GM23338 (cell line): ENCODE data around the gene RPS3A. TPM values are rescaled to one million over a fixed set of nuclear protein-coding genes. Genes with fewer than 3 reads are reported as not detected.

Experiments
- ATAC-seq: fragments of 200-7000 bp; cut with Tn5 transposase; 3 replicates; pipeline ENCODE4 v1.9.1; 2020
- DNase-seq: peaks from one replicate; pipeline ENCODE4 v3.0.0-alpha.2; 2015; ENCODE audit warnings: low spot score
- H2AFZ ChIP-seq: fragments of 200-600 bp; sonication (generic); 2 replicates; pipeline ENCODE4 v1.8.0; 2016; ENCODE audit warnings: antibody characterized with exemption, mild to moderate bottlenecking, moderate library complexity
- H3F3A ChIP-seq: fragments of 200-600 bp; sonication (generic); replicated peaks from 2 replicates; pipeline ENCODE4 v1.8.0; 2017; ENCODE audit warnings: antibody characterized with exemption, mixed run types, low read depth
- H3K27ac ChIP-seq: fragments of 200-600 bp; sonication (generic); 2 replicates; pipeline ENCODE4 v1.6.1; 2016; ENCODE audit warnings: low read depth
- H3K27me3 ChIP-seq: fragments of 200-600 bp; sonication (generic); 2 replicates; pipeline ENCODE4 v1.8.0; 2016; ENCODE audit warnings: mild to moderate bottlenecking, mixed run types, moderate library complexity; ENCODE audit not compliant: insufficient read depth
- H3K36me3 ChIP-seq: fragments of 200-600 bp; sonication (generic); 2 replicates; pipeline ENCODE4 v1.8.0; 2016; ENCODE audit warnings: mild to moderate bottlenecking; ENCODE audit not compliant: insufficient read depth
- H3K4me1 ChIP-seq: fragments of 200-600 bp; sonication (generic); 2 replicates; pipeline ENCODE4 v1.8.0; 2016; ENCODE audit warnings: mild to moderate bottlenecking, moderate library complexity; ENCODE audit not compliant: insufficient read depth
- H3K4me2 ChIP-seq: fragments of 200-600 bp; sonication (generic); 2 replicates; pipeline ENCODE4 v1.7.1; 2017; ENCODE audit warnings: mixed run types
- H3K4me3 ChIP-seq: fragments of 200-600 bp; sonication (generic); 2 replicates; pipeline ENCODE4 v1.6.1; 2016; ENCODE audit warnings: mixed run types
- H3K79me2 ChIP-seq: fragments of 200-600 bp; sonication (generic); replicated peaks from 2 replicates; pipeline ENCODE4 v1.8.0; 2017; ENCODE audit warnings: mild to moderate bottlenecking; ENCODE audit not compliant: insufficient read depth
- H3K9me2 ChIP-seq: fragments of 200-600 bp; sonication (generic); 2 replicates; pipeline ENCODE4 v1.8.0; 2017; ENCODE audit not compliant: insufficient read depth
- H4K20me1 ChIP-seq: fragments of 200-600 bp; sonication (generic); replicated peaks from 2 replicates; pipeline ENCODE4 v1.8.0; 2017; ENCODE audit warnings: mild to moderate bottlenecking; ENCODE audit not compliant: insufficient read depth
- H3K27ac Mint-ChIP-seq: 2 replicates; pipeline ENCODE4 v1.8.0; 2020; ENCODE audit warnings: inconsistent platforms, mild to moderate bottlenecking, moderate library complexity, mixed read lengths
- H3K27me3 Mint-ChIP-seq: 3 replicates; pipeline ENCODE4 v1.8.0; 2022; ENCODE audit warnings: low read depth, mild to moderate bottlenecking, moderate library complexity, mixed read lengths, inconsistent platforms; ENCODE audit not compliant: insufficient read depth, poor library complexity
- H3K36me3 Mint-ChIP-seq: 3 replicates; pipeline ENCODE4 v1.8.0; 2021; ENCODE audit warnings: low read depth, mild to moderate bottlenecking, inconsistent platforms, moderate library complexity, mixed read lengths
- H3K4me1 Mint-ChIP-seq: 3 replicates; pipeline ENCODE4 v1.8.0; 2020; ENCODE audit warnings: mild to moderate bottlenecking, inconsistent platforms, mixed read lengths
- H3K4me3 Mint-ChIP-seq: 3 replicates; pipeline ENCODE4 v1.8.0; 2021; ENCODE audit warnings: moderate library complexity, mild to moderate bottlenecking, inconsistent platforms, mixed read lengths
- H3K9me3 Mint-ChIP-seq: 3 replicates; pipeline ENCODE4 v1.8.0; 2020; ENCODE audit warnings: moderate library complexity, mild to moderate bottlenecking, inconsistent platforms, mixed read lengths
- CREB1 ChIP-seq: fragments of 250-450 bp; sonication (Bioruptor Pico); IDR thresholded peaks from 2 replicates; pipeline ENCODE4 v1.5.0; 2020; ENCODE audit warnings: low read depth, mild to moderate bottlenecking, moderate library complexity
- CTCF ChIP-seq, 2 experiments: fragments of 200-600 bp in 1 of 2; sonication (generic) in 1 of 2; conservative IDR thresholded peaks; 2 replicates each; pipeline versions ENCODE4 v1.5.1 to v1.6.1; 2016 to 2017; ENCODE audit warnings: antibody characterized with exemption in 2 of 2, low read depth in 2 of 2, mild to moderate bottlenecking in 2 of 2, moderate library complexity in 1 of 2
- ETS1 ChIP-seq: IDR thresholded peaks from 2 replicates; pipeline ENCODE4 v1.6.1; 2016; ENCODE audit warnings: antibody characterized with exemption
- EZH2 ChIP-seq: fragments of 200-600 bp; sonication (generic); IDR thresholded peaks from one replicate; pipeline ENCODE4 v1.8.0; 2017; ENCODE audit warnings: antibody characterized with exemption, mild to moderate bottlenecking, low read depth; ENCODE audit not compliant: unreplicated experiment
- EZH2phosphoT487 ChIP-seq: fragments of 200-600 bp; sonication (generic); IDR thresholded peaks from one replicate; pipeline ENCODE4 v1.8.1; 2018; ENCODE audit warnings: antibody characterized with exemption; ENCODE audit not compliant: unreplicated experiment
- JUNB ChIP-seq: IDR thresholded peaks from one replicate; pipeline ENCODE4 v1.6.1; 2016; ENCODE audit warnings: antibody characterized with exemption; ENCODE audit not compliant: unreplicated experiment
- NANOG ChIP-seq: IDR thresholded peaks from 2 replicates; pipeline ENCODE4 v1.6.1; 2016; ENCODE audit warnings: antibody characterized with exemption, borderline replicate concordance
- POLR2AphosphoS5 ChIP-seq: IDR thresholded peaks from 2 replicates; pipeline ENCODE4 v1.6.1; 2016; ENCODE audit warnings: antibody characterized with exemption, low read depth
- STAT1 ChIP-seq: IDR thresholded peaks from one replicate; pipeline ENCODE4 v1.6.1; 2016; ENCODE audit warnings: antibody characterized with exemption; ENCODE audit not compliant: unreplicated experiment
- ZNF114 ChIP-seq: fragments of 250-450 bp; sonication (Bioruptor Pico); IDR thresholded peaks from 2 replicates; pipeline ENCODE4 v1.5.0; 2020; ENCODE audit warnings: mild to moderate bottlenecking, moderate library complexity
- ZNF331 ChIP-seq: fragments of 250-450 bp; sonication (Bioruptor Pico); IDR thresholded peaks from 2 replicates; pipeline ENCODE4 v1.5.0; 2020; ENCODE audit warnings: low read depth, mild to moderate bottlenecking, moderate library complexity
- ZNF462 ChIP-seq: fragments of 250-450 bp; sonication (Bioruptor Pico); IDR thresholded peaks from 2 replicates; pipeline ENCODE4 v1.5.0; 2020; ENCODE audit warnings: mild to moderate bottlenecking, moderate library complexity
- polyA plus RNA-seq: library from polyadenylated mRNA; unstranded; fragments of >200 nt; fragmentation: Nextera tagmentation; extraction: Ambion mirVana; gene quantifications from 2 replicates; pipeline ENCODE4 v1.2.1, GENCODE V29; 2016
- total RNA-seq: library from RNA; depleted of rRNA; stranded (reverse); fragments of >200 nt; shearing (Covaris generic); gene quantifications from 2 replicates; pipeline ENCODE4 v1.2.3, GENCODE V29; 2014

RPS3A gene
- total and polyA plus RNA-seq, 2 experiments from 2014 or later = 2,486 to 3,506 TPM

GRCh38 chr4:151139814-151140213, 40.4 kb downstream of the RPS3A start (continued):
- TF ChIP-seq ETS1 (no peak), JUNB (no peak), EZH2 (no peak)

- peaks cover 30% of the 10 kb centered on the region for H3K36me3 Mint-ChIP-seq
- no peak for DNase-seq
- Histone ChIP-seq H3K4me1 (peaks cover 8% of the 10 kb centered on the region; the same call in 1 of the 2 replicates), H3K4me2 (no peak overlapping the region), H3K27me3 (no peaks in the 10 kb centered on the region), H2AFZ (no peak overlapping the region), H3K27ac (no peak overlapping the region), H3F3A (no peaks in the 10 kb centered on the region), H3K4me3 (no peak overlapping the region), H3K79me2 (no peaks in the 10 kb centered on the region), H3K36me3 (peaks cover 18% of the 10 kb centered on the region), H3K9me2 (no peaks in the 10 kb centered on the region), H4K20me1 (no peaks in the 10 kb centered on the region)
- no peaks in the 10 kb centered on the region for H3K9me3 Mint-ChIP-seq
- H3K27ac Mint-ChIP-seq = no peak overlapping the region
- H3K27me3 Mint-ChIP-seq = peaks cover 1% of the 10 kb centered on the region
- no peak for ATAC-seq
- H3K4me1 Mint-ChIP-seq = peaks cover 2% of the 10 kb centered on the region; the same call in 2 of the 3 replicates
- no peak overlapping the region for H3K4me3 Mint-ChIP-seq
- TF ChIP-seq CREB1 (CRISPR knock-in tag) = no peak
- TF ChIP-seq ETS1 = no peak
- no peak for TF ChIP-seq ZNF331 (CRISPR knock-in tag)
- no peak for TF ChIP-seq POLR2AphosphoS5
- no peak for TF ChIP-seq NANOG
- no peak for TF ChIP-seq JUNB
- no peak for TF ChIP-seq ZNF462 (CRISPR knock-in tag)
- no peak for TF ChIP-seq STAT1
- no peak for TF ChIP-seq EZH2phosphoT487
- no peak for TF ChIP-seq ZNF114 (CRISPR knock-in tag)
- TF ChIP-seq EZH2 = no peak
- TF ChIP-seq CTCF (conservative IDR thresholded peaks at IDR 0.05; ENCODE audit: low read depth in 2 of 2) = no peak
Measured at GRCh38 chr4:151142758-151143157, 43.3 kb downstream of the RPS3A start.
